GM12801 (cell line): Measurements from ENCODE around the gene MRPL32.

Experiments used
- CTCF ChIP-seq: IDR thresholded peaks from one replicate; pipeline ENCODE4 v1.5.1; 2011; ENCODE audit warnings: control low read depth; ENCODE audit not compliant: insufficient read length; ENCODE audit errors: extremely low read depth

The MRPL32 gene

GRCh38 chr7:42930889-42931288 lies 1.3 kb upstream of the MRPL32 start:
- TF ChIP-seq CTCF: no peak

- no peak for TF ChIP-seq CTCF
Observed at GRCh38 chr7:42931447-42931833, 736 bp upstream of the MRPL32 start.

GRCh38 chr7:42932811-42933591 lies 825 bp downstream of the MRPL32 start:
- no peak for TF ChIP-seq CTCF

GRCh38 chr7:42934291-42934690 lies 2.1 kb downstream of the MRPL32 start:
- TF ChIP-seq CTCF: no peak

- TF ChIP-seq CTCF: no peak
Observed at GRCh38 chr7:42935861-42936260, 3.7 kb downstream of the MRPL32 start.

GRCh38 chr7:42939457-42940240 lies 7.5 kb downstream of the MRPL32 start:
- no peak for TF ChIP-seq CTCF

GRCh38 chr7:42940985-42941847 lies 9.0 kb downstream of the MRPL32 start:
- TF ChIP-seq CTCF: peak; percentile 13
